K562 (cell line): ENCODE measurements around the gene CDCA5. TPM values are rescaled to one million over a fixed set of nuclear protein-coding genes. Genes with fewer than 3 reads are reported as not detected.

Source experiments
- CBX5 ChIP-seq: IDR thresholded peaks from 2 replicates; pipeline ENCODE4 v1.6.1; 2014; ENCODE audit warnings: low read depth, borderline replicate concordance
- EP400 ChIP-seq: fragments of 450-650 bp; IDR thresholded peaks from 2 replicates; pipeline ENCODE4 v1.6.1; 2017; ENCODE audit warnings: antibody characterized with exemption, mild to moderate bottlenecking, moderate library complexity
- ETV6 ChIP-seq, 3 experiments: fragments of 150-350 bp in 1 of 3; sonication (generic) in 1 of 3; formaldehyde crosslinking in 1 of 3; IDR thresholded peaks; 2 replicates each; pipeline versions ENCODE4 v1.6.1 to v1.8.0; 2014 to 2022; ENCODE audit warnings: borderline replicate concordance in 2 of 3, low read depth in 2 of 3, antibody characterized with exemption in 1 of 3, low read length in 1 of 3, mild to moderate bottlenecking in 1 of 3, missing genetic modification reagents in 1 of 3
- FOXA3 ChIP-seq, 2 experiments: fragments of 450-650 bp in 1 of 2; sonication (generic) in 1 of 2; formaldehyde crosslinking; IDR thresholded peaks in 1 of 2; conservative IDR thresholded peaks in 1 of 2; 2 replicates each; pipeline versions ENCODE4 v1.4.0 to v1.8.0; 2020 to 2022; ENCODE audit warnings: mild to moderate bottlenecking in 2 of 2, missing genetic modification reagents in 1 of 2
- HDAC2 ChIP-seq: fragments of 450-650 bp; IDR thresholded peaks from 2 replicates; pipeline ENCODE4 v1.6.1; 2016; ENCODE audit warnings: mild to moderate bottlenecking
- HEY1 ChIP-seq: fragments of 250-450 bp; sonication (Bioruptor Pico); IDR thresholded peaks from 2 replicates; pipeline ENCODE4 v1.5.0; 2020; ENCODE audit warnings: mild to moderate bottlenecking, moderate library complexity, borderline replicate concordance
- HNRNPH1 ChIP-seq: fragments of 200-400 bp; formaldehyde crosslinking; optimal IDR thresholded peaks from 2 replicates; pipeline ENCODE3; 2017; ENCODE audit warnings: low read depth, mild to moderate bottlenecking, low read length, moderate library complexity
- L3MBTL2 ChIP-seq: fragments of 450-650 bp; IDR thresholded peaks from 2 replicates; pipeline ENCODE4 v1.6.1; 2016; ENCODE audit warnings: mild to moderate bottlenecking, moderate library complexity
- MED1 ChIP-seq: sonication (generic); formaldehyde crosslinking; IDR thresholded peaks from 2 replicates; pipeline ENCODE4 v1.8.1; 2023; ENCODE audit warnings: missing genetic modification reagents, borderline replicate concordance
- NFATC3 ChIP-seq: fragments of 450-650 bp; IDR thresholded peaks from 2 replicates; pipeline ENCODE4 v1.6.1; 2017; ENCODE audit warnings: mild to moderate bottlenecking
- PHF20 ChIP-seq: fragments of 450-650 bp; IDR thresholded peaks from 2 replicates; pipeline ENCODE4 v1.6.1; 2018; ENCODE audit not compliant: partially characterized antibody
- POLR2A ChIP-seq: fragments of 450-650 bp; conservative IDR thresholded peaks from 2 replicates; pipeline ENCODE4 v1.6.1; 2016
- POLR2B ChIP-seq: fragments of 450-650 bp; IDR thresholded peaks from 2 replicates; pipeline ENCODE4 v1.6.1; 2018; ENCODE audit warnings: low read depth; ENCODE audit not compliant: partially characterized antibody
- PYGO2 ChIP-seq: fragments of 450-650 bp; IDR thresholded peaks from 2 replicates; pipeline ENCODE4 v1.6.1; 2016; ENCODE audit warnings: mild to moderate bottlenecking, missing genetic modification characterization, moderate library complexity, missing compliant biosample characterization
- RBM14 ChIP-seq: fragments of 200-400 bp; formaldehyde crosslinking; IDR thresholded peaks from 2 replicates; pipeline ENCODE4 v1.6.1; 2018; ENCODE audit warnings: low read depth, mild to moderate bottlenecking, low read length, moderate library complexity, borderline replicate concordance; ENCODE audit not compliant: insufficient read depth
- SREBF1 ChIP-seq: fragments of 150-350 bp; IDR thresholded peaks from 2 replicates; pipeline ENCODE4 v1.6.1; 2014; ENCODE audit warnings: antibody characterized with exemption, low read depth, low read length, borderline replicate concordance
- TAF15 ChIP-seq: fragments of 200-400 bp; formaldehyde crosslinking; IDR thresholded peaks from 2 replicates; pipeline ENCODE4 v1.6.1; 2017; ENCODE audit warnings: mild to moderate bottlenecking, low read depth, low read length, moderate library complexity
- ZNF224 ChIP-seq: sonication (generic); formaldehyde crosslinking; IDR thresholded peaks from 2 replicates; pipeline ENCODE4 v1.8.0; 2022; ENCODE audit warnings: mild to moderate bottlenecking, missing genetic modification reagents
- polyA plus RNA-seq, 8 experiments: library from polyadenylated mRNA; depleted of rRNA in 4 of 8; stranded (reverse) in 5 of 8; unstranded in 3 of 8; fragments of >200 nt; fragmentation: Nextera tagmentation in 2 of 8; fragmentation: Illumina TruSeq in 1 of 8; extraction: Ambion mirVana in 2 of 8; extraction: Trizol in 1 of 8; gene quantifications; 2 replicates each; pipeline versions ENCODE4 v1.2.1 to v1.2.3, GENCODE V29; 2011 to 2014; ENCODE audit warnings: inconsistent platforms in 1 of 8, missing spikeins in 1 of 8
- total RNA-seq, 7 experiments: library from RNA; depleted of rRNA in 6 of 7; stranded (reverse); fragments of >200 nt in 6 of 7; fragmentation: Illumina TruSeq in 2 of 7; extraction: Trizol in 2 of 7; gene quantifications; 2 replicates each; pipeline versions ENCODE4 v1.2.1 to v1.2.3, GENCODE V29; 2011 to 2021; ENCODE audit warnings: low replicate concordance in 1 of 7
- TF ChIP-seq, protein P1 (sequence below): sonication (generic); formaldehyde crosslinking; IDR thresholded peaks from 2 replicates; pipeline ENCODE4 v1.8.0; 2022; ENCODE audit warnings: missing genetic modification reagents, mild to moderate bottlenecking, moderate library complexity, borderline replicate concordance
- TF ChIP-seq, protein P2 (sequence below): fragments of 450-650 bp; IDR thresholded peaks from 2 replicates; pipeline ENCODE4 v1.6.1; 2017; ENCODE audit warnings: mild to moderate bottlenecking, moderate library complexity
- TF ChIP-seq, protein P3 (sequence below), 2 experiments: fragments of 150-350 bp in 1 of 2; IDR thresholded peaks; 2 replicates each; pipeline ENCODE4 v1.6.1; 2012 to 2016; ENCODE audit warnings: low read depth in 2 of 2, low read length in 2 of 2, mild to moderate bottlenecking in 1 of 2, moderate library complexity in 1 of 2

Gene CDCA5
- total and polyA plus RNA-seq, 9 of the 15 experiments (the other 6 are each of a cell fraction or from before 2014, with no cell fraction given) = 18.9 to 94.3 (median 64.6) TPM

DNA sequence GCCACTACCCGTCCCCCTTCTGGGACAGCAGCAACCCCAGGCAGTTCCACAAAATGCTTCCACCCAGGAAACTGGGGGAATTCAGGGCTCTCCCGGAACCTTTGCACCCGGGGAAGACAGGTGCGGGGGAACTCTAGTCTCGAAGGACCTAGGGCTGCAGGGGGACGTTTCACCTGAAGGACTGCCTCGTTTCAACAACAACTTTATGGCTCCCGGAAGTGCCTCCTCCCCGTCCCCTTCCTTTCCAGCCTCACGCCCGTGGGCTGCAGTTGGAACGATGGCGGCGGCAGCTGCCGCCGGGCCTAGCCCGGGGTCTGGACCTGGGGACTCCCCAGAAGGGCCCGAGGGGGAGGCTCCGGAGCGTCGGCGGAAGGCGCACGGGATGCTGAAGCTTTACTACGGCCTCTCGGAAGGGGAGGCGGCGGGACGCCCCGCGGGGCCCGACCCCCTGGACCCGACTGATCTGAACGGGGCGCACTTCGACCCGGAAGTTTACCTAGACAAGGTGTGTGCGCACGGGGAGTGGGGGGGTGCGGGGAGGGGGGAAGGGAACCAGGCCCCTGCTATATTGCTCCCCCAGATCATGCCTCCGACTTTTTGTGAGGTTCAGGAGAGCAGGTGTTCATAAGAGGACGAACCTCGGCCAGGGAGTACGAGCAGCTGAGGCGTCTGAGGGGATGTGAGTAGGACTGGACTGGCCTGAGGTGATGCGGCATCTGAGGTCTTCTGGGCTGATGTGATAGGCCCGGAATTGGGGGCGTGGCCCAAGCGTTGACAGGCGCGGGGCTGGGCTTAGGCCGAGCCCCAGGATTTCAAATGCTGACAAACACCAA is 12.3 kb upstream of the CDCA5 start, which contains the start of gene VPS51 (continued):
- TF ChIP-seq, protein P1, sequence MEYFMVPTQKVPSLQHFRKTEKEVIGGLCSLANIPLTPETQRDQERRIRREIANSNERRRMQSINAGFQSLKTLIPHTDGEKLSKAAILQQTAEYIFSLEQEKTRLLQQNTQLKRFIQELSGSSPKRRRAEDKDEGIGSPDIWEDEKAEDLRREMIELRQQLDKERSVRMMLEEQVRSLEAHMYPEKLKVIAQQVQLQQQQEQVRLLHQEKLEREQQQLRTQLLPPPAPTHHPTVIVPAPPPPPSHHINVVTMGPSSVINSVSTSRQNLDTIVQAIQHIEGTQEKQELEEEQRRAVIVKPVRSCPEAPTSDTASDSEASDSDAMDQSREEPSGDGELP (CRISPR knock-in tag) = peak; percentile 82
- TF ChIP-seq SREBF1 = no peak
- no peak for TF ChIP-seq RBM14
- no peak for TF ChIP-seq MED1 (CRISPR knock-in tag)
- no peak for TF ChIP-seq ZNF224 (CRISPR knock-in tag)
- peak; percentile 75; the same call in 1 of the 2 replicates for TF ChIP-seq CBX5
- TF ChIP-seq PHF20 = peak; percentile 100
- TF ChIP-seq HEY1 = no peak
- peak; percentile 57 for TF ChIP-seq L3MBTL2
- TF ChIP-seq POLR2A = peak; percentile 94
- peak; percentile 50 to 85; a peak in 2 of 4 replicates for TF ChIP-seq FOXA3 (CRISPR knock-in tag; conservative IDR thresholded peaks at IDR 0.05 in 1 of 2, IDR thresholded peaks at IDR 0.05 in 1 of 2)
- TF ChIP-seq ETV6 (IDR thresholded peaks at IDR 0.05; ENCODE audit: borderline replicate concordance in 1 of 2, low read depth in 2 of 2, low read length in 1 of 2) = peak; percentile 10 to 57; a peak in 1 of 4 replicates
- TF ChIP-seq ETV6 (CRISPR knock-in tag; IDR thresholded peaks at IDR 0.05; ENCODE audit: borderline replicate concordance) = no peak
- peak; percentile 83; the same call in 1 of the 2 replicates for TF ChIP-seq NFATC3
- no peak for TF ChIP-seq HNRNPH1
- TF ChIP-seq HDAC2 = no peak
- no peak for TF ChIP-seq PYGO2 (tag)
- TF ChIP-seq EP400 = peak; percentile 92
- no peak for TF ChIP-seq TAF15
- TF ChIP-seq, protein P2, sequence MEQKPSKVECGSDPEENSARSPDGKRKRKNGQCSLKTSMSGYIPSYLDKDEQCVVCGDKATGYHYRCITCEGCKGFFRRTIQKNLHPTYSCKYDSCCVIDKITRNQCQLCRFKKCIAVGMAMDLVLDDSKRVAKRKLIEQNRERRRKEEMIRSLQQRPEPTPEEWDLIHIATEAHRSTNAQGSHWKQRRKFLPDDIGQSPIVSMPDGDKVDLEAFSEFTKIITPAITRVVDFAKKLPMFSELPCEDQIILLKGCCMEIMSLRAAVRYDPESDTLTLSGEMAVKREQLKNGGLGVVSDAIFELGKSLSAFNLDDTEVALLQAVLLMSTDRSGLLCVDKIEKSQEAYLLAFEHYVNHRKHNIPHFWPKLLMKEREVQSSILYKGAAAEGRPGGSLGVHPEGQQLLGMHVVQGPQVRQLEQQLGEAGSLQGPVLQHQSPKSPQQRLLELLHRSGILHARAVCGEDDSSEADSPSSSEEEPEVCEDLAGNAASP = no peak
- peak; percentile 93 for TF ChIP-seq POLR2B
- TF ChIP-seq, protein P3, sequence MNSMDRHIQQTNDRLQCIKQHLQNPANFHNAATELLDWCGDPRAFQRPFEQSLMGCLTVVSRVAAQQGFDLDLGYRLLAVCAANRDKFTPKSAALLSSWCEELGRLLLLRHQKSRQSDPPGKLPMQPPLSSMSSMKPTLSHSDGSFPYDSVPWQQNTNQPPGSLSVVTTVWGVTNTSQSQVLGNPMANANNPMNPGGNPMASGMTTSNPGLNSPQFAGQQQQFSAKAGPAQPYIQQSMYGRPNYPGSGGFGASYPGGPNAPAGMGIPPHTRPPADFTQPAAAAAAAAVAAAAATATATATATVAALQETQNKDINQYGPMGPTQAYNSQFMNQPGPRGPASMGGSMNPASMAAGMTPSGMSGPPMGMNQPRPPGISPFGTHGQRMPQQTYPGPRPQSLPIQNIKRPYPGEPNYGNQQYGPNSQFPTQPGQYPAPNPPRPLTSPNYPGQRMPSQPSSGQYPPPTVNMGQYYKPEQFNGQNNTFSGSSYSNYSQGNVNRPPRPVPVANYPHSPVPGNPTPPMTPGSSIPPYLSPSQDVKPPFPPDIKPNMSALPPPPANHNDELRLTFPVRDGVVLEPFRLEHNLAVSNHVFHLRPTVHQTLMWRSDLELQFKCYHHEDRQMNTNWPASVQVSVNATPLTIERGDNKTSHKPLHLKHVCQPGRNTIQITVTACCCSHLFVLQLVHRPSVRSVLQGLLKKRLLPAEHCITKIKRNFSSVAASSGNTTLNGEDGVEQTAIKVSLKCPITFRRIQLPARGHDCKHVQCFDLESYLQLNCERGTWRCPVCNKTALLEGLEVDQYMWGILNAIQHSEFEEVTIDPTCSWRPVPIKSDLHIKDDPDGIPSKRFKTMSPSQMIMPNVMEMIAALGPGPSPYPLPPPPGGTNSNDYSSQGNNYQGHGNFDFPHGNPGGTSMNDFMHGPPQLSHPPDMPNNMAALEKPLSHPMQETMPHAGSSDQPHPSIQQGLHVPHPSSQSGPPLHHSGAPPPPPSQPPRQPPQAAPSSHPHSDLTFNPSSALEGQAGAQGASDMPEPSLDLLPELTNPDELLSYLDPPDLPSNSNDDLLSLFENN (IDR thresholded peaks at IDR 0.05; ENCODE audit: low read depth in 2 of 2, low read length in 2 of 2) = peak in 1 of 2 experiments; percentile 84; a peak in 2 of 4 replicates
